ENCODE results near the gene C3orf52. TPM values are rescaled to one million over a fixed set of nuclear protein-coding genes. Genes with fewer than 3 reads are reported as not detected.

C3orf52 gene
- total RNA-seq, 4 donors from 2014 or later = 5.7 to 12.7 (median 9.5) TPM

- H3K4me1 ChIP-seq = peaks cover 0 to 25% (median 0%) of the 10 kb centered on the region in 3 donors
- no peak for DNase-seq
- H3K27me3 ChIP-seq = no peaks in the 10 kb centered on the region
- intact Hi-C loops (cut with DNase I) = no loop called here
- no peak for TF ChIP-seq CTCF (IDR thresholded peaks at IDR 0.05)
- no peak for TF ChIP-seq POLR2A (IDR thresholded peaks at IDR 0.05)
- no peaks in the 10 kb centered on the region for H3K9me3 ChIP-seq
- no peak overlapping the region for H3K27ac ChIP-seq
- peaks cover 0 to 5% (median 0%) of the 10 kb centered on the region in 3 donors for H3K36me3 ChIP-seq
- 34 to 56% methylated on average over 7 of the region's 7 CpGs for WGBS, 2 donors
- no peak overlapping the region for H3K4me3 ChIP-seq
These were observed 42.9 kb downstream of the C3orf52 start for GRCh38 chr3:112128843-112129727.

- H3K4me1 ChIP-seq = peaks cover 0 to 25% (median 0%) of the 10 kb centered on the region in 3 donors
- no peak overlapping the region for H3K4me3 ChIP-seq
- 77 to 91% methylated on average over 4 of the region's 4 CpGs for WGBS, 2 donors
- no peaks in the 10 kb centered on the region for H3K9me3 ChIP-seq
- H3K36me3 ChIP-seq = peaks cover 0 to 5% (median 0%) of the 10 kb centered on the region in 3 donors
- intact Hi-C loops (cut with DNase I) = no loop called here
- no peak for DNase-seq
- no peak overlapping the region for H3K27ac ChIP-seq
- H3K27me3 ChIP-seq = no peaks in the 10 kb centered on the region
- TF ChIP-seq POLR2A (IDR thresholded peaks at IDR 0.05) (no peak), CTCF (IDR thresholded peaks at IDR 0.05) (no peak)
These were observed 43.9 kb downstream of the C3orf52 start for GRCh38 chr3:112129925-112130637.

- intact Hi-C loops (cut with DNase I) = no loop called here
- no peaks in the 10 kb centered on the region for H3K27me3 ChIP-seq
- H3K4me3 ChIP-seq = no peak overlapping the region
- H3K4me1 ChIP-seq = peaks cover 0 to 25% (median 0%) of the 10 kb centered on the region in 3 donors
- no peaks in the 10 kb centered on the region for H3K36me3 ChIP-seq
- TF ChIP-seq CTCF (IDR thresholded peaks at IDR 0.05) (no peak), POLR2A (IDR thresholded peaks at IDR 0.05) (no peak)
- H3K9me3 ChIP-seq = no peaks in the 10 kb centered on the region
- no peak for DNase-seq
- WGBS, 2 donors = 80 to 100% methylated on average over 2 to 3 of the region's 3 CpGs
- H3K27ac ChIP-seq = no peak overlapping the region
These were observed 44.4 kb downstream of the C3orf52 start for GRCh38 chr3:112130638-112130993.

GRCh38 chr3:112131111-112131510 lies 44.9 kb downstream of the C3orf52 start:
- intact Hi-C loops (cut with DNase I) = no loop called here
- no peaks in the 10 kb centered on the region for H3K36me3 ChIP-seq
- no peak for TF ChIP-seq POLR2A (IDR thresholded peaks at IDR 0.05)
- no peak for TF ChIP-seq CTCF (IDR thresholded peaks at IDR 0.05)
- no peaks in the 10 kb centered on the region for H3K9me3 ChIP-seq
- WGBS, 2 donors = 86 to 98% methylated on average over 3 of the region's 3 CpGs
- H3K4me1 ChIP-seq = peaks cover 0 to 25% (median 0%) of the 10 kb centered on the region in 3 donors
- no peak overlapping the region for H3K4me3 ChIP-seq
- H3K27ac ChIP-seq = no peak overlapping the region
- DNase-seq = no peak
- H3K27me3 ChIP-seq = no peaks in the 10 kb centered on the region

GRCh38 chr3:112132088-112132487 lies 45.9 kb downstream of the C3orf52 start:
- H3K4me1 ChIP-seq = peaks cover 0 to 17% (median 0%) of the 10 kb centered on the region in 3 donors
- H3K27me3 ChIP-seq = no peaks in the 10 kb centered on the region
- H3K27ac ChIP-seq = no peak overlapping the region
- no peaks in the 10 kb centered on the region for H3K9me3 ChIP-seq
- H3K4me3 ChIP-seq = no peak overlapping the region
- intact Hi-C loops (cut with DNase I) = no loop called here
- no peak for TF ChIP-seq CTCF (IDR thresholded peaks at IDR 0.05)
- TF ChIP-seq POLR2A (IDR thresholded peaks at IDR 0.05) = no peak
- WGBS, 2 donors = 82 to 90% methylated on average over 3 of the region's 3 CpGs
- H3K36me3 ChIP-seq = no peaks in the 10 kb centered on the region
- no peak for DNase-seq
